HG03521 (cell line): ENCODE data around the gene MECP2.

Source experiments
- ATAC-seq: cut with Tn5 transposase; IDR thresholded peaks from one replicate; pipeline ENCODE4 v1.9.1; 2021; ENCODE audit warnings: mild to moderate bottlenecking, moderate library complexity; ENCODE audit not compliant: unreplicated experiment

The MECP2 gene

GRCh38 chrX:153972368-153973126 lies 125.0 kb downstream of the MECP2 start, which contains the start of gene TMEM187:
TMEM187 (plus strand) TSS chrX:153972754; CDS start chrX:153982063, 9,309 bp downstream.
- peak; percentile 42 for ATAC-seq
